Kidney epithelial cell (primary cell): Measurements from ENCODE around the gene ETS1. TPM values are rescaled to one million over a fixed set of nuclear protein-coding genes. Genes with fewer than 3 reads are reported as not detected.

Source experiments
- DNase-seq: peaks from one replicate; pipeline ENCODE4 v3.0.0-alpha.2; 2010; ENCODE audit warnings: low read depth
- H3K27me3 ChIP-seq: 2 replicates; pipeline ENCODE4 v1.6.0; 2011; ENCODE audit warnings: low read length; ENCODE audit not compliant: control insufficient read depth, insufficient read depth
- H3K36me3 ChIP-seq: 2 replicates; pipeline ENCODE4 v1.5.1; 2011; ENCODE audit warnings: low read length; ENCODE audit not compliant: control insufficient read depth, insufficient read depth
- H3K4me3 ChIP-seq: 2 replicates; pipeline ENCODE4 v1.5.1; 2011; ENCODE audit warnings: low read depth, mild to moderate bottlenecking, control low read depth, low read length
- total RNA-seq: library from RNA; depleted of rRNA; stranded (reverse); fragments of >200 nt; gene quantifications from 2 replicates; pipeline ENCODE4 v1.2.3, GENCODE V29; 2015
- TF ChIP-seq, protein P1 (sequence below): IDR thresholded peaks from 2 replicates; pipeline ENCODE4 v1.5.1; 2011; ENCODE audit warnings: mild to moderate bottlenecking, moderate library complexity, low read length, control low read depth, inconsistent platforms; ENCODE audit not compliant: insufficient read depth, poor library complexity, severe bottlenecking

Gene ETS1
- total RNA-seq, 1 donor from 2014 or later, result 224 TPM

DNA sequence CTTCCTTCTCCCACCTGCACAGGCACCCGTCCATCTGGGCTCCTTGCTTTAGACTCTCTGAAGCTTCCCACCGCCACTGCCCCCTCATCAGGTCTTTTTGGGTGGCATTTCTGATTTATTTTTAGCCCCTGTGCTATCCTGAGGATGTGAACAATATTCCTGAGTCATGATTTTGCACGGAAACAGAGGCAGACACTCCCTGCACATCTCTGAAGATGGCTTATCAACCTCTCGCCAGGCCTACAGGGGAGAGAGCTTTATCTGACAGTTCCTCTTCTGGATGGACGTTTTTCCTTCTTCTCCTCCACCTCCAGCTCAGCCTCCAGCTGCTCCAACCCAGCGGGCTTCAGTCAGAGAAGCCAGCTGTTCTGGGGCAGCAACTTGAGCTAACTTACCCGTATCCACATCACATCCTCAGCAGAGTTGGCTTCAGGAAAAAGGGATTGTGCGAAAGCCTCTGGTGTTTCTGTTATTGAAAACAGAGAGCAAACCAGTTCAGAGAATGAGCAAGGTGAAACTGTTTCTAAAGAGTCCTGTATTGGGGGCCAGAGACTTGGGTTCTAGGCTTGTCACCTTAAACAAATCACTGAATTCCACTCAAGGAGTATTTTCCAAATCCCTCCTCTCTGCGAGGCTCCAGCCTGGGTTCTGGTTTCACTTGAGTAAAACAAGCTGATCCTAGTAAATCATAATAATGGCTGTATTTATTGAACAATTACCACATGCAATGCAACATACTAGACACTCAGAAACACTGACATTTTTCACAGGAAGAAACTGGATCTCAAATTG lies 33.1 kb upstream of the ETS1 start:
- DNase-seq, result no peak
- Histone ChIP-seq H3K36me3 (no peaks in the 10 kb centered on the region), H3K4me3 (no peak overlapping the region), H3K27me3 (no peaks in the 10 kb centered on the region)
- TF ChIP-seq, protein P1, sequence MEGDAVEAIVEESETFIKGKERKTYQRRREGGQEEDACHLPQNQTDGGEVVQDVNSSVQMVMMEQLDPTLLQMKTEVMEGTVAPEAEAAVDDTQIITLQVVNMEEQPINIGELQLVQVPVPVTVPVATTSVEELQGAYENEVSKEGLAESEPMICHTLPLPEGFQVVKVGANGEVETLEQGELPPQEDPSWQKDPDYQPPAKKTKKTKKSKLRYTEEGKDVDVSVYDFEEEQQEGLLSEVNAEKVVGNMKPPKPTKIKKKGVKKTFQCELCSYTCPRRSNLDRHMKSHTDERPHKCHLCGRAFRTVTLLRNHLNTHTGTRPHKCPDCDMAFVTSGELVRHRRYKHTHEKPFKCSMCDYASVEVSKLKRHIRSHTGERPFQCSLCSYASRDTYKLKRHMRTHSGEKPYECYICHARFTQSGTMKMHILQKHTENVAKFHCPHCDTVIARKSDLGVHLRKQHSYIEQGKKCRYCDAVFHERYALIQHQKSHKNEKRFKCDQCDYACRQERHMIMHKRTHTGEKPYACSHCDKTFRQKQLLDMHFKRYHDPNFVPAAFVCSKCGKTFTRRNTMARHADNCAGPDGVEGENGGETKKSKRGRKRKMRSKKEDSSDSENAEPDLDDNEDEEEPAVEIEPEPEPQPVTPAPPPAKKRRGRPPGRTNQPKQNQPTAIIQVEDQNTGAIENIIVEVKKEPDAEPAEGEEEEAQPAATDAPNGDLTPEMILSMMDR, result no peak

DNA sequence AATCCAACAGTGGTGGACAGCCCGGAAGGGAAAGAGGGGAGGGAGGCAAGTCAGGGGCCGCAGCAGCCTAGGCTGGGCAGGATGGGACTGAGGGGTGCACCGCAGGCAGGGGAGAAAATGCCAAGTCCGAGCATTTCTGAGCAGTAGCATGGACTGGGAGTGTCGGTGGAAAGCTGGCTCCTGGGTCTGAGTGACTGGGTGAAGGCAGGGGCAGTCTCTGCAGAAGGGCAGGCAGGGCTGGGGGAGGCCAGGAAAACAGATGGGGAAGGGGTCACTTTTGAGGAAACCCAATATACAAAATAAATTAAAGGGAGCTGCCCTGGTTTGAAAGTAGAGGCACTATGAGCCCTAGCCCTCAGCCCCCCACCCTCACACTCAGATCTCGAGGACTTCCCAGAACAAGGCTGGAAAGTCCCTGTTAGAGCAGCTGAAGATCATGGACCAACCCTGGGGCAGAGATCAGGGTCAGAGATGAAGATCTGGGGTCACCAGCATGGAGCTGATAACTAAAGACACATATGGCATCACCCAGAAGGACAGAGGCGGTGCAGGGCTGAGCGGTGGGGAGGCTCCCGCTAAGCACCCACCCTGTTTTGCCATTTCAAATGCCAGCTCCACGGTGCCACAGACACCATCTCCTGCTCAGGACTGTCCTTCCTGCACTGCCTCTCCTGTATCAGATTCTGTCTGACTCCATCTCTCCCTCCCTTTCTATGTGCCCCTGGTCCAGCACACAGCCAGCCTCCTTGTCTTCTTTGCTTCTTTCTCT lies 32.4 kb upstream of the ETS1 start:
- no peaks in the 10 kb centered on the region for H3K27me3 ChIP-seq
- no peak for DNase-seq
- H3K36me3 ChIP-seq, result no peaks in the 10 kb centered on the region
- TF ChIP-seq, protein P1, result no peak
- H3K4me3 ChIP-seq, result no peak overlapping the region

DNA sequence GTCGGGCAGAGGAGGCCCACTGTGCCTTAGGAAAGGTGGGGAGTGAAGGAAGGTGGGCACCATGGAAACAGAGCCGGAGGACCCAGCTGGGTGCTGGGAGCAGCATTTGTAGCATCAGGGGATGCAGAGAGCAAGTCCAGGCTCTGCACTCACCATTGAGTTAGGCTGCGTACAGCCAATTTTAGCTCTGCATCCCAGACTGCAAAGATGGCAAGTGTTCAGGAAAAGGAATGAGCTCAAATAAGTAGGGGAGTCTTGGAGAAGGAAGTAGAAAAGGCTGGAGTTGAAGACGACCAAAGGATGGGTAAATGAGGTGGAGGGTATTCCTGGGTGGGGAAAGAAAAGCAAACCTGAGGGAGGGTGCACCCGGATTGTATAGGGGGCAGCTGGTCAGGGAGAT lies 31.6 kb upstream of the ETS1 start:
- TF ChIP-seq, protein P1, result no peak
- peaks cover under 1% of the 10 kb centered on the region for H3K27me3 ChIP-seq
- no peak for DNase-seq
- H3K4me3 ChIP-seq, result no peak overlapping the region
- H3K36me3 ChIP-seq, result no peaks in the 10 kb centered on the region

DNA sequence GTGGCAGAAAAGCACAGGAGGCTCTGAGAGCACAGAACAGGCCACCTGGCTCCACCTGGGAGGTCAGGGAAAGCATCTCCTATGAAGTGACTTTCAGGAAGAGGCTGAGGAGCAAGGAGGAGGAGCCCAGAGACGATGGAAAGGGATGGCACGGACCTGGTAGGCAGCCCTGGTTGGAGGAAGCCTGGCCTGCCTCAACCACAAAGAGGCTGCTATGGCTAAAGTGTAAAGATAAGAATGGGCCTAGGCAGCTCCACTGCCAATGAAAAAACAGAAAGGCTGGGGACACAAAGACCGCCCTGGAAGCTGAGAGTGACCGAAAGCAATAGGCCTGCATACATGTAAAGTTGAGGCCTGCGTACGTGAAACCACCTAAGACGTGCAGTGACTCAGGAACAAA lies 31.2 kb upstream of the ETS1 start:
- DNase-seq, result no peak
- Histone ChIP-seq H3K36me3 (no peaks in the 10 kb centered on the region), H3K27me3 (peaks cover 2% of the 10 kb centered on the region), H3K4me3 (no peak overlapping the region)
- TF ChIP-seq, protein P1, result no peak

DNA sequence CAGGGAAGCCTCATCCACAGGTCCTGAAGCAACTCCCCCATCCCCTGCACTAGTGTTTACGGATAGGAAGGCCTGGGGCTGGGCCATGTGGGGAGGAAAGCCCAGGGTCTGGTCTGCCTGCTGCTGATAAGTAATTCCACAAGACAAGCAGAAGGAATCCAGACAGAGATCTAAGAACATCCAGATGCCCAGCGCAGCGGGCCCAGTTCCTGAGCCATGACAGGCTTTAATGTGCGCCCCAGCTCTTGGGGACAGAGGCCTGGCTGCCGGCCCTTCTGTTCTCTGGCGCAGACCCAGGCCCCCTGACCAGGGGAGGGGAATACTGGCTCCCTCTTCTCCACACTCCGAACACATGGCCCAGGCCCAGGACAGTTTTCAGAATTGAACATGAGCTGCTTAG lies 28.8 kb upstream of the ETS1 start:
- Histone ChIP-seq H3K27me3 (peaks cover 2% of the 10 kb centered on the region), H3K36me3 (no peaks in the 10 kb centered on the region)
- TF ChIP-seq, protein P1, result no peak

More for the DNA sequence above, 28.8 kb upstream of the ETS1 start:
- H3K4me3 ChIP-seq, result no peak overlapping the region
- no peak for DNase-seq
